Skeletal muscle satellite cell (primary cell): ENCODE results near the gene DNAH9. TPM values are rescaled to one million over a fixed set of nuclear protein-coding genes. Genes with fewer than 3 reads are reported as not detected.
A peak's percentile ranks its signal among the peaks of the same experiment; 100 is the strongest.

Source experiments
- H3K27me3 ChIP-seq: 2 replicates; pipeline ENCODE4 v1.7.0; 2013; ENCODE audit warnings: low read length; ENCODE audit not compliant: control insufficient read depth, insufficient read depth
- H3K36me3 ChIP-seq: 2 replicates; pipeline ENCODE4 v1.7.0; 2013; ENCODE audit warnings: mild to moderate bottlenecking, control low read depth, low read length; ENCODE audit not compliant: insufficient read depth
- H3K4me1 ChIP-seq: 2 replicates; pipeline ENCODE4 v1.7.0; 2013; ENCODE audit warnings: low read length; ENCODE audit not compliant: control insufficient read depth, insufficient read depth
- H3K4me2 ChIP-seq: 2 replicates; pipeline ENCODE4 v1.7.0; 2013; ENCODE audit warnings: mild to moderate bottlenecking, low read length
- H3K4me3 ChIP-seq: 2 replicates; pipeline ENCODE4 v1.7.0; 2013; ENCODE audit warnings: low read length
- H3K9ac ChIP-seq: 2 replicates; pipeline ENCODE4 v1.7.0; 2013; ENCODE audit warnings: mild to moderate bottlenecking, low read depth, low read length, moderate library complexity
- H3K9me3 ChIP-seq: replicated peaks from 2 replicates; pipeline ENCODE4 v1.7.0; 2013; ENCODE audit warnings: mild to moderate bottlenecking, control low read depth, low read length
- total RNA-seq: library from RNA; depleted of rRNA; stranded (reverse); fragments of >200 nt; gene quantifications from 2 replicates; pipeline ENCODE4 v1.2.3, GENCODE V29; 2012; rRNA removed

The DNAH9 gene, protein sequence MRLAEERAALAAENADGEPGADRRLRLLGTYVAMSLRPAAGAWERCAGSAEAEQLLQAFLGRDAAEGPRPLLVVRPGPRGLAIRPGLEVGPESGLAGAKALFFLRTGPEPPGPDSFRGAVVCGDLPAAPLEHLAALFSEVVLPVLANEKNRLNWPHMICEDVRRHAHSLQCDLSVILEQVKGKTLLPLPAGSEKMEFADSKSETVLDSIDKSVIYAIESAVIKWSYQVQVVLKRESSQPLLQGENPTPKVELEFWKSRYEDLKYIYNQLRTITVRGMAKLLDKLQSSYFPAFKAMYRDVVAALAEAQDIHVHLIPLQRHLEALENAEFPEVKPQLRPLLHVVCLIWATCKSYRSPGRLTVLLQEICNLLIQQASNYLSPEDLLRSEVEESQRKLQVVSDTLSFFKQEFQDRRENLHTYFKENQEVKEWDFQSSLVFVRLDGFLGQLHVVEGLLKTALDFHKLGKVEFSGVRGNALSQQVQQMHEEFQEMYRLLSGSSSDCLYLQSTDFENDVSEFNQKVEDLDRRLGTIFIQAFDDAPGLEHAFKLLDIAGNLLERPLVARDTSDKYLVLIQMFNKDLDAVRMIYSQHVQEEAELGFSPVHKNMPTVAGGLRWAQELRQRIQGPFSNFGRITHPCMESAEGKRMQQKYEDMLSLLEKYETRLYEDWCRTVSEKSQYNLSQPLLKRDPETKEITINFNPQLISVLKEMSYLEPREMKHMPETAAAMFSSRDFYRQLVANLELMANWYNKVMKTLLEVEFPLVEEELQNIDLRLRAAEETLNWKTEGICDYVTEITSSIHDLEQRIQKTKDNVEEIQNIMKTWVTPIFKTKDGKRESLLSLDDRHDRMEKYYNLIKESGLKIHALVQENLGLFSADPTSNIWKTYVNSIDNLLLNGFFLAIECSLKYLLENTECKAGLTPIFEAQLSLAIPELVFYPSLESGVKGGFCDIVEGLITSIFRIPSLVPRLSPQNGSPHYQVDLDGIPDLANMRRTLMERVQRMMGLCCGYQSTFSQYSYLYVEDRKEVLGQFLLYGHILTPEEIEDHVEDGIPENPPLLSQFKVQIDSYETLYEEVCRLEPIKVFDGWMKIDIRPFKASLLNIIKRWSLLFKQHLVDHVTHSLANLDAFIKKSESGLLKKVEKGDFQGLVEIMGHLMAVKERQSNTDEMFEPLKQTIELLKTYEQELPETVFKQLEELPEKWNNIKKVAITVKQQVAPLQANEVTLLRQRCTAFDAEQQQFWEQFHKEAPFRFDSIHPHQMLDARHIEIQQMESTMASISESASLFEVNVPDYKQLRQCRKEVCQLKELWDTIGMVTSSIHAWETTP (N-terminal part only)
- total RNA-seq, result not detected in 2 replicates

GRCh38 chr17:11598274-11599221 is at the start of gene DNAH9:
TSS of gene DNAH9 (plus strand) at chr17:11598470. CDS start at chr17:11598499, 29 bp downstream.
- no peak within 1 kb of the TSS for H3K9ac ChIP-seq
- H3K4me2 ChIP-seq, result peak within 1 kb of the TSS; percentile 44
- H3K36me3 ChIP-seq, result no peaks in the 10 kb centered on the region
- H3K4me3 ChIP-seq, result no peak within 1 kb of the TSS
- no peaks in the 10 kb centered on the region for H3K4me1 ChIP-seq
- H3K9me3 ChIP-seq, result no peaks in the 10 kb centered on the region
- H3K27me3 ChIP-seq, result no peaks in the 10 kb centered on the region

DNA sequence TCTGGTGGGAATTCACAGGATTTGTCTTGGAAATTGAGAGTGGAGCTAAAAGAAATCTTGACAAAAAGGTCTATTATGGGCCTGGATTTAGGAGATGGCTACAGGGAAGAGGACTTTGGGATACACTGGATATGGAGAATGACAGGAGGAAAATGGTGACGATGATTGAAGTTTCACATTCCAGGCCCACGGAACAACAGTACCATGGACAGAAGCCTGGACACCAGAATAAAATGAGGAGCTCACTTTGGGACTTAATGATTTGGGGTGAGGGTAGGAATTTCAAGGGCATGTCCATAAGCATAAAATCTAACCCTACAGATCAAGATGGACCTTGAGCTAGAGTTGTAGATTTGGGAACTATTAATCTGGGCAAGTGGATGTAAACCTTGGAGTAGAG is 47.8 kb upstream of the DNAH9 start:
- Histone ChIP-seq H3K9me3 (peaks cover 13% of the 10 kb centered on the region), H3K4me2 (no peak overlapping the region), H3K27me3 (no peaks in the 10 kb centered on the region), H3K36me3 (no peaks in the 10 kb centered on the region), H3K9ac (no peak overlapping the region), H3K4me1 (no peaks in the 10 kb centered on the region), H3K4me3 (no peak overlapping the region)

- Histone ChIP-seq H3K27me3 (no peaks in the 10 kb centered on the region), H3K9ac (no peak overlapping the region), H3K4me3 (no peak overlapping the region), H3K36me3 (no peaks in the 10 kb centered on the region), H3K4me1 (no peaks in the 10 kb centered on the region), H3K9me3 (peaks cover 22% of the 10 kb centered on the region), H3K4me2 (no peak overlapping the region)
Observed at GRCh38 chr17:11551442-11551841, 46.8 kb upstream of the DNAH9 start.

- Histone ChIP-seq H3K4me3 (no peak overlapping the region), H3K9me3 (peaks cover 31% of the 10 kb centered on the region), H3K9ac (no peak overlapping the region), H3K4me2 (no peak overlapping the region), H3K36me3 (no peaks in the 10 kb centered on the region), H3K4me1 (no peaks in the 10 kb centered on the region), H3K27me3 (no peaks in the 10 kb centered on the region)
Observed at GRCh38 chr17:11553135-11553534, 45.1 kb upstream of the DNAH9 start.

DNA sequence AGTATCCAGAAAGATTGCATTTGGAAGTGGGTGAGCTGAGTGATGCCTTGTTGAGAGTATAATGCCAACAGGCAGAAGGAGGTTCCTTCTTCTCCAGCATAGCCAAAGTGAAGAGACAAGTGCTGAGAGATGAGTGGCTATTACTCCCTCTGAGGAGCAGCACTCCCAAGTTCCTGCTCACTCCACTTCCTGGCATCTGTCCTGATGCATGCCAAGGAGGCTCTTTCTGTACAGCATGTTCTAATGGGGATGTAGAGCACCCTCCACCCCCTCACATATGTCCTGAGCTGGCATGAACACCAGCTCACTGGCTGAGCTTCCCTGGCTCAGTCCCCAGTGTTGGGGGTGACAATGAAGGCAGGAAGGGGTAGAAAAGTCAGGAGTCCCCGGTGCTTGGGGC is 44.2 kb upstream of the DNAH9 start:
- Histone ChIP-seq H3K36me3 (no peaks in the 10 kb centered on the region), H3K9me3 (peaks cover 31% of the 10 kb centered on the region), H3K4me3 (no peak overlapping the region), H3K4me1 (no peaks in the 10 kb centered on the region), H3K4me2 (no peak overlapping the region), H3K9ac (no peak overlapping the region), H3K27me3 (no peaks in the 10 kb centered on the region)

DNA sequence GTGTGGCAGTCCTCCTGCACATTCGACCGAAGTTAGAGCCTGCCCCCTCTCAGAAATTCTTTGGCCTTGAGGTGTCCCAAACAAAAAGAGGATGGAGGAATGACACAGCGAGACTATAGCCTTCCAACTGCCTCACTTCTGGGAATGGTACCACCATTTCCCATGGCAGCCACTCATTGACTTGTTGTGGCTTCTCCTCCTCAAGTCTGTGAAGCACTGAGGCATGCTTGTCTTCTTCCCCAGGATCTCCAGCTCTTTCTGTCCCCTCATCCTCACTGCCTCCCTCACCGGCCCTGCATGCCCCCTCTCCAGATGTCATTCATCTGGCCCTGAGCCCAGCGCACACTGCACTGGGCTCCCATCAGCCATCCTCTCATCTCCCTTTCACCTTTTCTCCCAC is 43.7 kb upstream of the DNAH9 start:
- Histone ChIP-seq H3K9me3 (peaks cover 36% of the 10 kb centered on the region), H3K27me3 (no peaks in the 10 kb centered on the region), H3K4me2 (no peak overlapping the region), H3K9ac (no peak overlapping the region), H3K4me1 (no peaks in the 10 kb centered on the region), H3K4me3 (no peak overlapping the region), H3K36me3 (no peaks in the 10 kb centered on the region)

- H3K9ac ChIP-seq, result no peak overlapping the region
- H3K36me3 ChIP-seq, result no peaks in the 10 kb centered on the region
- H3K4me3 ChIP-seq, result no peak overlapping the region
- no peak overlapping the region for H3K4me2 ChIP-seq
- H3K9me3 ChIP-seq, result peaks cover 42% of the 10 kb centered on the region
- H3K27me3 ChIP-seq, result no peaks in the 10 kb centered on the region
- no peaks in the 10 kb centered on the region for H3K4me1 ChIP-seq
Observed at GRCh38 chr17:11555530-11555929, 42.7 kb upstream of the DNAH9 start.

- Histone ChIP-seq H3K27me3 (no peaks in the 10 kb centered on the region), H3K4me2 (no peak overlapping the region), H3K4me3 (no peak overlapping the region), H3K36me3 (no peaks in the 10 kb centered on the region), H3K4me1 (no peaks in the 10 kb centered on the region), H3K9ac (no peak overlapping the region), H3K9me3 (peaks cover 44% of the 10 kb centered on the region)
Observed at GRCh38 chr17:11557727-11558452, 40.4 kb upstream of the DNAH9 start.

GRCh38 chr17:11558681-11559234 is 39.5 kb upstream of the DNAH9 start:
- H3K27me3 ChIP-seq, result no peaks in the 10 kb centered on the region
- no peak overlapping the region for H3K9ac ChIP-seq
- H3K4me1 ChIP-seq, result no peaks in the 10 kb centered on the region
- no peak overlapping the region for H3K4me2 ChIP-seq
- H3K9me3 ChIP-seq, result peaks cover 45% of the 10 kb centered on the region
- no peak overlapping the region for H3K4me3 ChIP-seq
- no peaks in the 10 kb centered on the region for H3K36me3 ChIP-seq

DNA sequence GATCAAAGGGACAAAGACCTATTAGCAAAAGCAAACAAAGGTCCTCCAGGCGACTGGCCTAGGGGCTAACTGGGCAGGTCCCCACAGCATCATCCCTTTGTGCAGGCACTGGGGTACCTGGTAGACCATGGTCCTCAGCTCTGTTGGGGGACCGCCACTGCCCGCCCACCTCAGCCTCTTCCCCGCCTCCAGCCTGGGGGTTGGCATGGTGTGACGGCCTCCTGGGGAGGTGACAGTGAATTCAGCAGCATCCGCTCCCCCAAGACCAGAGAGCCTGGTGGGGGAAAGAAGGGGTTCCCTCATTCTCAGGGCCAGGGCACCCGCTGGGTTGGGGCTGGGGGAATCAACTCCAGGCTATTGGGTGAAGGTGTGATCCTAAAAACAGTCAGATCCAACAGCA is 38.7 kb upstream of the DNAH9 start:
- Histone ChIP-seq H3K36me3 (no peaks in the 10 kb centered on the region), H3K9ac (no peak overlapping the region), H3K4me3 (no peak overlapping the region), H3K27me3 (no peaks in the 10 kb centered on the region), H3K4me2 (no peak overlapping the region), H3K4me1 (no peaks in the 10 kb centered on the region), H3K9me3 (peaks cover 45% of the 10 kb centered on the region)
